Superior temporal gyrus (tissue), 1 donor: Measurements from ENCODE around the gene FUT6.
A peak's percentile ranks its signal among the peaks of the same experiment; 100 is the strongest.

Experiments used
- DNase-seq: peaks from one replicate; pipeline ENCODE4 v3.0.0-alpha.2; 2016; ENCODE audit errors: extremely low spot score

The FUT6 gene

GRCh38 chr19:5804516-5805461 is 34.7 kb downstream of the FUT6 start, which contains the start of gene NRTN:
Gene NRTN, plus strand, starts transcription at chr19:5805067. Its CDS starts 19,099 bp downstream, at chr19:5824166.
- DNase-seq = no peak

GRCh38 chr19:5803752-5804515 is 35.6 kb downstream of the FUT6 start:
- DNase-seq = peak; percentile 15

DNA sequence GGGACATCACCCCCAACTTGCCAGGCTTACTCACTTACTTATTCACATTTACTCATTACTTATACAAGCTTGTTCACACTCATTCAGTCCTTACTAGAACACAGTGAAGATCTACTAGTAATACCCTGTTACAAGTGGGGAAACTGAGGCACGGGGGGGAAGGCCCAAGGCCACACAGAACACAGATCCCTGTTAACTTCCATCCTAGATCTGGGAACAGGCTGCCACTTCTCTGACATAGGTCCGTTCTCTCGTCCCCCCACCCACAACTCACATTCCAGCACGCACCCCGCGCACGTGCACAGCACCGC is 36.1 kb downstream of the FUT6 start:
- DNase-seq = no peak

GRCh38 chr19:5801796-5802619 is 37.5 kb downstream of the FUT6 start:
- no peak for DNase-seq

DNA sequence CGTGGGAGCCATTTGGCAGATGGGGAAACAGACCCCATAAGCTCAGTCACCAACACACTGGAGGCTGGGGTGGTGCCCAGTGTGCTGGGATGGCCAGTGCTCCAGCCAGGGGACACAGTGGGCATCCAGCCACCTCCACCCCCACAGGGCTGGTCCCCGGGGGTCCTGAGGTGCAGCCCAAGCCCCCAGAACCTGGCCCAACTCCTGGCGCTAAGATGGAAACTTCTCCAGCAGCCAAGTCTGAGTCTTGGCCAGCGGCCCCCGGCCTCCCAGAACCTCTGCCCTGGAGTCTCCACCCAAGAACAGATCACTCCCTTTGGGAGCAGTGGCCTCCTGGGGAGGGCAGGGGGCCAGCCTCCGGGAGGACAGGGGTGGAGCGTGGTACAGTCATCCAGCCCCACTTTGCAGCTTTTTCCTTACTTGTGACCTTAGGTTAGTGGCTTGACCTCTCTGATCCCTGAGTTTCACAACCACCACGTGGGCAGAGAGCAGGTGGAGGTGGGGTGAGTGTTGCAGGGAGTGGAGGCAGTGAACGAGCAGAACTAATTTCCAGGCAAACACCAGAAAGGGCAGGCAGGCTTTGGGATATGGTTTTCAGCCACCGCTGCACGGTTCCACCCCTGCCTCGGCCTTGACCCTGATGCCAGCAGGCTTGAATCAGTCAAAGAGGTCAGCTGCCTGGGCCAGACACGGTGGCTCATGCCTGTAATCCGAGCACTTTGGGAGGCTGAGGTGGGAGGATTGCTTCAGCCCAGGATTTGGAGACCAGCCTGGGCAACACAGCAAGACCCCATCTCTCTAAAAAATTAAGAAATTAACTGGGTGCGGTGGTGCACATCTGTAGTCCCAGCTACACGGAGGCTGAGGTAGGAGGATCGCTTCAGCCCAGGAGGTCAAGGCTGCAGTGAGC is 38.9 kb downstream of the FUT6 start:
- no peak for DNase-seq

DNA sequence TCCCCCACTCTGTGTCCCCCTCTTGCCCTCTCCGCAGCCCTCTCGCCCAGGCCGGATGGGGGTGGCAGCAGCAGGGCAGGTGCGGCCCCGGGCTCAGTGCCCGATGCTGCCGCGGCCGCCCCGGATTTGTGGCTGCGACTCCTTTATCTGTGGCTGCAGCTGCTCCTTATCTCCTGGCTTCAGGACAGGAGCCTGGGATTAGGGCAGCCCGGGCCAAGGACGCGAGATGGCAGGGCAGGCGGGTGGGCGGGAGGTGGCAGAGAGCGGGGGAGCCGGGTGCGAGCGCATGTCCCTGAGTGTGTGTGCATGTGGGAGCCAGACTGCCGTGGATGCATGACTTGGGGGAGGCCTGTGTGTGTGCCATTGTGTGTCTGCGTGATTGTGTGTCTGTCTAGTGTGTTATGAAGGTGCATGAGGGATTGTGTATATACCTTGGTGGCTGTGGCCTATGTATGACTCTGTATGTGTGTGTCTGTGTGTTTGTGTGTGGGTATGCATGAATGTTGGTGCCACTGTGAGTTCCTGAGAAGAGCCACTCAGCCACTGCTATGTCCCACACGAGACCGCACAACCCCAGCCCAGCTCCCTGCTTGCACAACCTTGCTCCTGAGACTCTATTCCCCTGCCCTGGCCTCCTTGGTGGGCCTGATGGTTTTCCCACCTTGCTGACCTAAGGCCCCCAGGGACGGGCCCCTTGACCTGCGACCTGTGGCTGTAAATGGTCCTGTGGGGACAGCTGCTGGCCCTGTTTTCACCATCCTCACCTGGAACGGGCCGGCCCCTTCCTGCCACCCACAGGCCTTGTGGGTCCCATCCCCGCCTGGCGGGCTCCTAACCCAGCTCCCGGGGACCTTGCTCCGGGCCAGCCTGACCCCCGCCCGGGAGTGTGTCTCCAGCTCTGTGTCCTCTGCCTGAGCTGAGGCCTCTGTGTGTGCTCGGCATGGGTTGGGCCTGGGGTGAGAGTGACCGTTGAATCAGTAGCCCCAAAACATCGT is 40.0 kb downstream of the FUT6 start:
- no peak for DNase-seq

DNA sequence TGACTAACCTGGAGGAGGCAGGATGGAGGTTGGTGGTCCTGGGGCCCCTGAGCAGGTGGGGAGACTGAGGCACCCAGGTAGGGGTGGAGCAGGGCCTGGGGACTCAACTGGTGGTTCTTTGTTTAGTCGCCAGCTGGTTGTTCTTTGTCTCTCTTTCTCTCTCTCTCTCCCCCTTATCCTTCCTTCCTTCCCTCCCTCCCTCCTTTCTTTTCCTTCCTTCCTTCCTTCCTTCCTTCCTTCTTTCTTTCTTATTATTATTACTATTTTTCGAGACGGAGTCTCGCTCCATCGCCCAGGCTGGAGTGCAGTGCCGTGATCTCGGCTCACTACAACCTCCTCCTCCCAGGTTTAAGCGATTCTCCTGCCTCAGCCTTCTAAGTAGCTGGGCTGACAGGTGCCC is 41.3 kb downstream of the FUT6 start:
- DNase-seq = no peak

GRCh38 chr19:5795382-5795919 is 44.1 kb downstream of the FUT6 start:
- no peak for DNase-seq

DNA sequence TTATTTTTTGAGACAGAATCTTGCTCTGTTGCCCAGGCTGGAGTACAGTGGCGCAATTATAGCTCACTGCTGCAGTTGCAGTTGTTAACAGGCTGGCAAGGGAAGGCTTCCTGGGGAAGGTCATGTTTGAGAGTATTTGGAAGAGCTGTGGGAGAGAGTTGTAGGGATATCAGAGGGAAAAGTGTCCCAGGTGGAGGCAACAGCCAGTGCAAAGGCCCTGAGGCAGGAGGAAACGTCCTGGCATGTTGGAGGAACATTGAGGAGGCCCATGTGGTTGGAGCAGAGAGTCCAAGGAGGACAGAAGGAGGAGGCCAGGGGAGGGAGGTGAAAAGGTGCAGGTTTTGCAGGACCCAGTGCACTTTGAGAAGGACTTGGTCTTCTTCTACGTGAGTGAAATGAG is 46.3 kb downstream of the FUT6 start:
- no peak for DNase-seq

GRCh38 chr19:5792224-5792623 is 47.3 kb downstream of the FUT6 start:
- DNase-seq = no peak

DNA sequence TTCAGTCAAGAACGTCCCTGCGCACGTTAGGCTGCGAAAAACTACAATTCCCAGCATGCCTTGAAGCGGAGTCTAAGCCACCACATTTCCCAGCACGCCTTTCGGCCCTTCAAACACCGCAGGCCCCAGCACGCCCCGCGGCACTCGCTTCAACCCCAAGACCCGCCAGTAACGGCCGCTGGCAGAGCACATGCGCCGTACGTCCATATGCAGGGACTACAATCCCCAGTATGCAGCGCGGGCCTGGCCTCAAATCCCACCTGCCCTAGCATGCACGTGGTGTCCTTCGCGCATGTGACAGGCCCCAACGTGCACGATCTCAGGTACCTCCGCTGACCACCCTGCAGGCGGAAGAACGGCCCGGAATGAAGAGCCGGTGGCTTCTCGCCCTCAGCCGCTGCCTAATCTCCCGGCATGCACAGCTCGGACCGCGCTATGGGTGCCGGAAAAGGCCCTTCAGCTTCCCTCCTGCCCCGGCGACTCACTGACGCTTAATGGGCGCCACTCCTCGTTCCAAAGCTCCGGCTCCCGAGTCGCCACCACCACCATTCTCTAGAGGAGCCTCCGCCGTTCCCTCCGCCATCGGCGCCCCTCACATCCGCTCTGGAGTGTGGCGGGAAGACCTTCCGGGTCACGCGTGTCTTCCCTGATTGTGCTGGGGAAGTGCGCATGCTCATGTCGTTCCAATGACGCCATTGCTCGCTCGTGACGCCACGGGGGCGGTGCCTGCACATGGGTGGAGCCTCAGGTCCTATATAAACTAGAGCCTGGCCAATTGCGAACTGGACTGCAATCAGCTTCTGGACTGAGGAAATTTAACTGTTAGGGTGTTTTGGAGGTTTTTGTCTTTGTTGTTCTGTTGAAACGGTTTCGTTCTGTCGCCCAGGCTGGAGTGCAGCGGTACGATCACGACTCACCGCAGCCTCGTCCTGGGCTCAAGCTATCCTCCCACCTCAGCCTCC is 48.7 kb downstream of the FUT6 start, which contains the start of gene DUS3L:
TSS of gene DUS3L (minus strand) at position 605 of the 962 bp plus-strand sequence. CDS start at position 583, 22 bp downstream.
- DNase-seq = peak; percentile 99

DNA sequence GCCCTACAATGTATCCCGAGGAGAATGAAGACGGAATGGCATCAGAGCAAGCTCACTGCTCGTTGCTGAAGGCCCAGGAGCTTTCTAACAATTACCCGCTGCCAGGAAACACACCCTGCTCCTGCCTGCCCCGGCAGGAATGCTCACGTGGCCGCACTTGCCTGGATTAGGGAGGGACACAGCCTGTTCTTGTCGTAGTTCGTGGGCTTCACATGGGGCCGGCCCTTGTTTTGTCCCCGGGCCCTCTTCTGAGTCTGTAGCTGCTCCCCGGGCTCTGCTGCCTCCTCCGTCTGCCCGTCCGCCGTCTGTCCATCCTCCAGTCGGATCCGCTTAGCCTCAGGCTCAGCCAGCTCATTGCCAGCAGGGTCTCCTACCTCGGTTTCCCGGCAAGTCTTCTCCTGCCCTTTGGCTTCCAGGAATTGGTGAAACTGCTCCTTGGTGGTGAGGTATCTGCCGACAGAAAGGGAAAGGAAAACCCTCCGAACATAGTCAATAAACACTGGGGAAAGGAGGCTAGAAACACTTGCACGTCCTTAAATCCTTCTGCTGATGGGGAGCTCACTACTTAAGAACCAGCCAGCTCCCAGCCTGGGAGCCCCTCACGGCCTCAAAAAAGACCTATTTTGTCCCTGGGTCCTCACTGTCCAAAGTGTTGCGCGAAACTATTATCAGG is 49.5 kb downstream of the FUT6 start:
- no peak for DNase-seq

- no peak for DNase-seq
Observed at GRCh38 chr19:5789351-5789761, 50.1 kb downstream of the FUT6 start.

DNA sequence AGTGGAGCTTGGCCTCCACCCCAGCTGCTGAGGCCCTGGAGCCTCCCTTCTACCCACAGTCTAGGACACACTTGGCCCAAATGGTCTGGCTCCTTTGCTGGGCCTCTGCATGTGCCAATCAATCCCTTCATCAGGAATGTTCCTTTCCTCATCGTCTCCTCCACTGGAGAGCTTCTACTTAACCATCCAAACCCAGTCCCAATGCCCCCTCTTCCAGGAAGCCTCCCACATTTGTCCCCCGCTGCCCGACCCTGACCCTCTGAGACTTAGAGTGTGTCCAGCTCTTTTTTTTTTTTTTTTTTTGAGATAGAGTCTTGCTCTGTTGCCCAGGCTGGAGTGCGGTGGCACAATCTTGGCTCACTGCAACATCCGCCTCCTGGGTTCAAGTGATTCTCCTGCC is 51.1 kb downstream of the FUT6 start:
- no peak for DNase-seq

DNA sequence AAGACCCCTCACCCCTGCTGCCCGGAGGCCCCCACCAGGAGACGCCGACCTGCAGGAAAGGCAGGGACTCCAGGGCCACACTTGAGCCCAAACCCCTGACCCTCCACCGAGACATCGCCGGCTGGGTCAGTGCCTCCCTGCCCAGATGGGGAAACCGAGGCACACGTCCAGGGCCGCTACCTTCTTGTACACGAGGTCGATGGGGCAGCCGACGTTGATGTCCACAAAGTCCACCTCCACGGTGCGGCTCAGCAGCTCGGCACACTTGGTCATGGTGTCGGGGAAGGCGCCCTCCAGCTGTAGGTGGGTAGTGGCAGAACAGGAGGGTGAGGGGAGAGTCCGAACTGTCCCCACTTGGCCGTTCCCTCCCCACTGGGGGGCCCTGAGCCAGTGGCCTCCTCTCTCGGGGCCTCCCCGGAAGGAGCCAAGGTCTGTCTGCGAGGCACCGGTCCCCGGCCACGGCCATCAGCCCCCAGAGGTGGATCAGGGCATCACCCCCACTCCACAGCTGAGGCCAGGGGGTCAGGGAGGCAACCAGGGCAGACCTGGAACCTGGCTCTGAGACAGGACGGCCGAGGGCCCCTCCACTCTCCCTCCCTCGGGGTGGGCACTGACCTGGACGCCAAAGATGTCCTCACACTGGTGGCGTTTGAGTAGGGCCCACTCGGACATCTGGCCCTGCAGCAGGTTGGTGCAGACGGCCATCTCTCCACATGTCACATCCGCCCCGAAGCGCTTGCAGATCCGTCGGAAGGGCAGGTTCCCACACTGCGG is 51.9 kb downstream of the FUT6 start:
- DNase-seq = no peak

- DNase-seq = no peak
Observed at GRCh38 chr19:5786593-5787408, 52.7 kb downstream of the FUT6 start.
